Nucleus accumbens (tissue), 56 donors: ENCODE results near the gene ZNF689.
"Not testable (repeated sequence)": the region's sequence is repeated elsewhere in the genome, so short reads cannot be mapped to it uniquely, and the experiment has no call there.

Source experiments
- DNase-seq, 56 donors: peaks; one replicate each; lab custom pipeline; 2025; lab: John Stamatoyannopoulos, UW

The ZNF689 gene

GRCh38 chr16:30637944-30638343 lies 27.8 kb upstream of the ZNF689 start:
- no peak for DNase-seq

- DNase-seq = not testable (repeated sequence)
Observed at GRCh38 chr16:30637139-30637538, 26.9 kb upstream of the ZNF689 start.

- no peak for DNase-seq
Observed at GRCh38 chr16:30636599-30636998, 26.4 kb upstream of the ZNF689 start.

GRCh38 chr16:30633526-30633925 lies 23.3 kb upstream of the ZNF689 start:
- no peak for DNase-seq

- not testable (repeated sequence) for DNase-seq
Observed at GRCh38 chr16:30632454-30632853, 22.3 kb upstream of the ZNF689 start.

DNA sequence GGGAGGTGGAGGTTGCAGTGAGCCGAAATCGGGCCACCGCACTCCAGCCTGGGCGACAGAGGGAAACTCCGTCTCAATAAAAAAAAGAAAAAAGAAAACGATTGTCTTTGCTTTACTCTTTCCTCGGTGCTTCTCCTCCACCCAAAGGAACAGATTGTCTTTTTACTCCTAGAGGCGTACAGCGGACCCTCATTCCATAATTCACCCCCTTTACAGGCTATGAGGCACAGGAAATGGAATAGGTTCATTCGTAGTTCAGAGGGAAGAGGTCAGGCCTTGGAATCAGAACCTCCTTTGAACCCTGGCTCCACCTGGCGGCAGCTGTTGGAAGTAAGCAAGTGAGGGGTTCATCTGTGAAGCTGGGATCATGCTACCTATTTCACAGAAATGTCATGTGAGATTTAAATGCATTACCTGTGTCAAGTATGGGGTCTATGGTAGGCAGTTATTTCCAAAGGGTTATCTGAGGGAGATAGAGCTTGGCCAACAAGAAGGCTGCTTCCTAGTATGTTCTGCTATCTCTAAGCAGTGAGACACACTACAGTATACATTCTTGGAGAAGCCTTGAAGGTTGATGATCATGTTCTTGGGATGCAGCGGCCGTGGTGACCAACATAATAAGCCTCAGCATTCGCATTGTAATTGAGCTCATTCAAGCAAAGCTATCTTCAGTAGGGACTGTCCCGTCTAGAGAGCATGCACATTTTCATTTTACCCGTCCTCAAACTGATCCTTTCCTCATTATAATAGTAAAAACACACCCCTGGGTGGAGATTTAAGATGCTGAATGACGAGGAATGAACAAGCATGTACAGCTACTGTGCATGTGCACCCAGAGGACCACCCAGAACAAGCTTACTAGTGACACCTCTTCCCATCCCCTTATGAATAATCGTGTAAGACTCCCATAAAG lies 18.7 kb upstream of the ZNF689 start:
- peak in 51 of 56 donors; percentile 15 to 93 (median 63) for DNase-seq

DNA sequence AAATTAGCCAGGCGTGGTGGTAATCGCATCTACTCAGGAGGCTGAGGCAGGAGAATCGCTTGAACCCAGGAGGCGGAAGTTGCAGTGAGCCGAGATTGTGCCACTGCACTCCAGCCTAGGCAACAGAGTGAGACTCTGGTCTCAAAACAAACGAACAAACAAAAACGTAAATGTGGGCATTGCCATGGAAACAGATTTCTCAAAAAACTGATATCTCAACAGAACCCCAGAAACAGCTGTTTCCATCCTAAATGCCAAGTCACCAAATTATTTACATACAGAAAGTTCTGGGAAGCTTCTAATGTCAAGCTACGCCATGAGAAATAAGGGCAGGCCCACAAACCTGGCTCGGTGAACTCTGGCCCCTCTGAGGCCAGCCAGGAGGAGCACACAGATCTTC lies 16.0 kb upstream of the ZNF689 start:
- DNase-seq = no peak

DNA sequence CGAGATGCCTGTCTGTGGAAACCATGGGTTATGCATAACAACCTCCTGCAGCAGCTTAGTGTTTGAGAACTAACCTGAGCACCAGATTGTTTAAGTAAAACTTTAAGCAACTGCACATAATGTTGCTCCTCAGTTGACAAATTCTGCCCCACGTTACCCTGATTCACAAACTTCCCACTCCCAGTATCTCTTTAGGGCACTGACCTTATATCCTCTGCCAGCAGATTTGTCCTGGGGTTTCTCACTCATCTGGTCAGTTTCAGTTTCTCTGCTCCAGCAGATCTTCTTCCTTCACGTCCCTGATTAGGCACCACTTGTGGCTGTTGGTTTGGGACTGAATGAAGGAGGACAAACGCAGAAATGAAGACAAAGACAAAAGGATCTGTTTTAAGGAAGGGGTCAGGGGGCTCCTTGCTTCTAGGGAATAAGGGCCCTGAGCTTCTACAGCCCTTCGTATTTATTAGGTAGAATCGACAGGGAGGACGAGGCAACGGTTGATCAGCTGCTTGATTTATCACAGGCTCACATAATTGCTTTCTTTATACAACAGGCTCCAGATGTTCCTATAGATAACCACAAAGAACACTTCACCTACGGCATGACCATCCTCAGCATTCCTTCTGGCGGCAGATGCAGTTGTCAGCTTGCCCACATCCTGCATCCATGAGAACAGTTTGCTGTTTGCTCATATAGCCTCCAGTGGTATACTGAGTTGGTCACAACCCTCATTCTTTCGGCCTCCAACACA lies 13.5 kb upstream of the ZNF689 start:
- DNase-seq = no peak

DNA sequence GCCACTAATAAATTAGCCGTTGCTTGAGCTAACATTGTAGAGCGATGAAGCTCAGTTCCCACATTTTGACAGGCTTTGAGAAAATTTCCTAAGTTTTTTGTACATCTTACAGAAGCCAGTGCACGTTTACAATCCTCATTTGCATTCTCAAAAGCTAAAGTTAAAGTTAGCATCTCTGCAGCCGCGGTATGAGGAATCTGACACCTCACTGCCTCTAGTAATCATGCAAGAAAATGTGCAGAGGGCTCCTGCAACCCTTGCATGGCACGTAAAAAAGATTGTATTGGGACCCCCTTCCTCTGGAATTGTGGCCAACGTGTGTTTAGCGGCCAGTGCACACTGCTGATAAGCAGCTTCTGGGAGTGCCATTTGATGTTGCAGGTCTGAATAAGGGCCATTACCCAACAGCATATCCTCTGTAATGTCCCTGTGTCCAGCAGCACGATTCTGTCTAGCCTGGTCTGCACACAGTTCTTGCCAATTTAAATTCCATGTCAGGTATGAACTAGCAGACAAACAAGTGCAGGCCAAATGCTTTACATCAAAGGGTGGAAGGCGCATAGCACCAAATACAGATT lies 12.4 kb upstream of the ZNF689 start:
- no peak for DNase-seq

- DNase-seq = no peak
Observed at GRCh38 chr16:30621765-30622164, 11.6 kb upstream of the ZNF689 start.

DNA sequence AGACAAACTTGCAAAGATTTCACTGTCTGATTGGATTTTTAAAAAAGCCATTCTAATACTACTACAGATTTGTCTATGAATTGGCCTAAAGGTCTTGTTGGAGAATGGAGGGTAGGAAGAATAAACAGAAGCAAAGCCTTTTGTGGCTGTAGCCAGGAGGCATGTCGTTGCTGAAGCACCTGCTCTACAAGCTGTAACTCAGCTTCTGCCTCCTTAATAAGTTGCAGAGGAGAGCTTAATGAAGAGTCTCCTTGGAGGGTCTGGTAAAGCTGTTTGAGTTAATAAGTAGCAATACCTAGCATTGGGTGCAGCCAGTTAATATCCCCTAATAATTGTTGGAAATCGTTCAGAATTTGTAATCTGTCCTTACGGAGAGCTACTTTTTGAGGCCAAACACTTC lies 10.0 kb upstream of the ZNF689 start:
- no peak for DNase-seq

DNA sequence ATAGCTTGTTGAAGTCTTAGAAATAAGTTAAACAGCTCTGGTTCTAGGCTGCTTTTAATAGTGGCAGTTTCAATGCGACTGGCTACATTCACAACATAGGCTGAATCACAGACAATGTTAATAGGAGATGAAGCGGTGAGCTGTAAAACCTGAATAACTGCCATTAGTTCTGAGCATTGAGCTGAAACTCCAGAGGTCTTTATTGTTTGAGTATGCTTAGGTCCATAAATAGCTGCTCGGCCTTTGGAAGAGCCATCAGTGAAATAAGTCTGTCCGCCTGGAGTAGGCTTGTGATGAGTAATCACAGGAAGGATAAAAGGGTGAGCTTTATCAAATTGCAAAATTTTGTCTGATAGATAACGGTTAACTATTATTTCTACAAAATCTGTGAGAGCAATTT lies 9.4 kb upstream of the ZNF689 start:
- DNase-seq = no peak

DNA sequence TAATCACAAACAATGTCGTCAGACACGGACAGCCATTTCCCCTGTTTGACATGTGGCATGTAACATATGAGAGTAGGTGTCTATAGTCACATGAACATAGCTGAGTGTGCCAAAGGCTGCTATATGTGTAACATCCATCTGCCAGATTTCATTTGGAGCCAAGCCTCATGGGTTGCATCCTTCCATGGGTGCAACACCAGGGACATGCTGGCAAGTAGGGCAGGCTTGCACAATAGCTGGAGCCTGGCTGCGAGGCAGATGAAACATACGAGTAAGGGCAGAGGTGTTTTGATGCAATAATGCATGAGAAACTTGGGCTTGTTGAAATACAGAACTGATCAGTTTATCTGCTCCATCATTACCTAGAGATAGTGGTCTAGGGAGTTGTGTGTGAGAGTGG lies 9.0 kb upstream of the ZNF689 start:
- DNase-seq = no peak

DNA sequence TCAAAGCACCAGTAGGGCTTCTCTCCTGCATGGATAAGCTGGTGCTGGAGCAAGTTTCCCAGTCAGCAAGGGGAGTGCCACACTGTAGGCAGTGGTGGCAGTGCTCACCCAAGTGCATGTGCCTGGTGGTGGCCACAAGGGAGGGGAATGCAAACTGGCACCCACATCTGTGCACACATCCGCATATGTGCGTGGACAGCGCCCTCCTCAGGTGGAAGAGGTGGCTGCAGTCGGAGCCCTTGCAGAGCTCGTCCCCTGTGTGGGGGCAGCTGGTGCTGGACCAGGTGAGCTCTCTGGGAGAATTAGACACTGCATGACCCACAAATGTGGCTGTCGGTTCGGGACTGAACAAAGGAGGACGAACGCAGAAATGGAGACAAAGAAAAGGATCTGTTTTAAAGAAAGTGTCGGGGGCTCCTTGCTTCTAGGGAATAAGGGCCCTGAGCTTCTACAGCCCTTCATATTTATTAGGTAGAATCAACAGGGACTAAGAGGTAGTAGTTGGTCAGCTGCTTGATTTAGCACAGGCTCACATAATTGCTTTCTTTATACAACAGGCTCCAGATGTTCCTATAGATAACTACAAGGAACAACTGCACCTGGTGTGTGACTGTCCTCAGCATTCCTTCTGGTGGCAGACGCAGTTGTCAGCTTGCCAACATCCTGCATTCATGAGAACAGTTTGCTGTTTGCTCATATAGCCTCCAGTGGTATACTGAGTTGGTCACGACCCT lies 5.3 kb upstream of the ZNF689 start:
- DNase-seq = peak in 22 of 56 donors; percentile 1 to 57 (median 12)

- DNase-seq = peak in 33 of 56 donors; percentile 21 to 79 (median 57)
Observed at GRCh38 chr16:30609002-30609925, 925 bp downstream of the ZNF689 start.

- no peak for DNase-seq
Observed at GRCh38 chr16:30606004-30606403, 4.2 kb downstream of the ZNF689 start.

GRCh38 chr16:30605158-30605557 lies 5.0 kb downstream of the ZNF689 start:
- peak in 7 of 56 donors; percentile 4 to 23 (median 6) for DNase-seq

GRCh38 chr16:30604316-30604947 lies 5.8 kb downstream of the ZNF689 start:
- DNase-seq = no peak

DNA sequence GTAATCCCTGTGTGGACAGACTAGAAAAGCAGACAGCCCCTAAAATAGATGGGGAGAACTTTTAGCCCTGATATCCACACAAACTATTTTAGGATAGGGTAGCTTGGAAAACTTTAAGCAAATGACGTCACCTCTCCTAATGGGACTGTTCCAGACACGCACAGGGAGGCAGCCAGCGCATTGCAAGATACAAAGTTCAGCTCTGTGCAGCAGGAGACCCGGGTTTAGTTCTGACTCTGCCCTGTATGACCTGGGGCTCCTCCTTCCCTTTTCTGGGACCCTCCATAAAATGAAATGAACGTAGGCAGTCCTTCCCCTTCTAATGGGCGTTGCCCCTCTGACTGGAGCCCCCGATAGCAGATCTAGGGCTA lies 6.3 kb downstream of the ZNF689 start:
- no peak for DNase-seq
